ENCODE measurements around the gene HTR4.

HTR4 gene

GRCh38 chr5:148556835-148557234 is 97.5 kb downstream of the HTR4 start:
- no peak overlapping the region for H3K4me2 ChIP-seq (ENCODE audit: low read length)
- H3K36me3 ChIP-seq (ENCODE audit: control insufficient read depth, insufficient read depth, low read length): no peaks in the 10 kb centered on the region
- no peaks in the 10 kb centered on the region for H3K4me1 ChIP-seq
- H3K27me3 ChIP-seq (ENCODE audit: control insufficient read depth, insufficient read depth, low read length): no peaks in the 10 kb centered on the region
- no peaks in the 10 kb centered on the region for H3K79me2 ChIP-seq
- H2AFZ ChIP-seq: no peak overlapping the region
- no peak for TF ChIP-seq CTCF (IDR thresholded peaks at IDR 0.05)
- H3K9ac ChIP-seq: no peak overlapping the region
- no peak overlapping the region for H3K27ac ChIP-seq
- H3K9me3 ChIP-seq (ENCODE audit: control insufficient read depth, low read length): no peaks in the 10 kb centered on the region
- no peak overlapping the region for H3K4me3 ChIP-seq (ENCODE audit: low read depth, low read length)

- Histone ChIP-seq H2AFZ (no peak overlapping the region), H3K4me2 (ENCODE audit: low read length) (no peak overlapping the region), H3K4me1 (no peaks in the 10 kb centered on the region), H3K9ac (no peak overlapping the region), H3K79me2 (no peaks in the 10 kb centered on the region), H3K27me3 (ENCODE audit: control insufficient read depth, insufficient read depth, low read length) (no peaks in the 10 kb centered on the region), H3K9me3 (ENCODE audit: control insufficient read depth, low read length) (no peaks in the 10 kb centered on the region), H3K36me3 (ENCODE audit: control insufficient read depth, insufficient read depth, low read length) (no peaks in the 10 kb centered on the region), H3K27ac (no peak overlapping the region), H3K4me3 (ENCODE audit: low read depth, low read length) (no peak overlapping the region)
- TF ChIP-seq CTCF (IDR thresholded peaks at IDR 0.05): no peak
Measured at GRCh38 chr5:148554621-148555020, 99.7 kb downstream of the HTR4 start.

- H3K9ac ChIP-seq: no peak overlapping the region
- H3K4me2 ChIP-seq (ENCODE audit: low read length): no peak overlapping the region
- H3K27ac ChIP-seq: no peak overlapping the region
- no peaks in the 10 kb centered on the region for H3K36me3 ChIP-seq (ENCODE audit: control insufficient read depth, insufficient read depth, low read length)
- H3K79me2 ChIP-seq: no peaks in the 10 kb centered on the region
- no peaks in the 10 kb centered on the region for H3K4me1 ChIP-seq
- H3K9me3 ChIP-seq (ENCODE audit: control insufficient read depth, low read length): no peaks in the 10 kb centered on the region
- no peaks in the 10 kb centered on the region for H3K27me3 ChIP-seq (ENCODE audit: control insufficient read depth, insufficient read depth, low read length)
- no peak for TF ChIP-seq CTCF (IDR thresholded peaks at IDR 0.05)
- no peak overlapping the region for H2AFZ ChIP-seq
- no peak overlapping the region for H3K4me3 ChIP-seq (ENCODE audit: low read depth, low read length)
Measured at GRCh38 chr5:148543727-148544126, 110.6 kb downstream of the HTR4 start.

GRCh38 chr5:148542812-148543211 is 111.5 kb downstream of the HTR4 start:
- no peak overlapping the region for H3K4me3 ChIP-seq (ENCODE audit: low read depth, low read length)
- H3K9ac ChIP-seq: no peak overlapping the region
- TF ChIP-seq CTCF (IDR thresholded peaks at IDR 0.05): no peak
- no peaks in the 10 kb centered on the region for H3K9me3 ChIP-seq (ENCODE audit: control insufficient read depth, low read length)
- no peaks in the 10 kb centered on the region for H3K4me1 ChIP-seq
- no peaks in the 10 kb centered on the region for H3K27me3 ChIP-seq (ENCODE audit: control insufficient read depth, insufficient read depth, low read length)
- H3K36me3 ChIP-seq (ENCODE audit: control insufficient read depth, insufficient read depth, low read length): no peaks in the 10 kb centered on the region
- H3K27ac ChIP-seq: no peak overlapping the region
- H3K4me2 ChIP-seq (ENCODE audit: low read length): no peak overlapping the region
- H2AFZ ChIP-seq: no peak overlapping the region
- no peaks in the 10 kb centered on the region for H3K79me2 ChIP-seq

- Histone ChIP-seq H3K9me3 (ENCODE audit: control insufficient read depth, low read length) (no peaks in the 10 kb centered on the region), H3K4me3 (ENCODE audit: low read depth, low read length) (no peak overlapping the region), H2AFZ (no peak overlapping the region), H3K27ac (no peak overlapping the region), H3K27me3 (ENCODE audit: control insufficient read depth, insufficient read depth, low read length) (no peaks in the 10 kb centered on the region), H3K36me3 (ENCODE audit: control insufficient read depth, insufficient read depth, low read length) (no peaks in the 10 kb centered on the region), H3K4me1 (no peaks in the 10 kb centered on the region), H3K79me2 (no peaks in the 10 kb centered on the region), H3K4me2 (ENCODE audit: low read length) (no peak overlapping the region), H3K9ac (no peak overlapping the region)
- TF ChIP-seq CTCF (IDR thresholded peaks at IDR 0.05): no peak
Measured at GRCh38 chr5:148541054-148541835, 113.1 kb downstream of the HTR4 start.
